ENCODE data around the gene TMEM150B. TPM values are rescaled to one million over a fixed set of nuclear protein-coding genes. Genes with fewer than 3 reads are reported as not detected.
A peak's percentile ranks its signal among the peaks of the same experiment; 100 is the strongest.

The TMEM150B gene
- total and polyA plus RNA-seq, 2 donors (not counting 3 experiments of a cell fraction or from before 2014, with no cell fraction given) = not detected

GRCh38 chr19:55302318-55302703, 22.8 kb downstream of the TMEM150B start:
- Histone ChIP-seq H3K9me3 (replicated peaks; ENCODE audit: control insufficient read depth, insufficient read depth, low read length) (no peaks in the 10 kb centered on the region), H3K27me3 (ENCODE audit: control insufficient read depth in 2 of 2, insufficient read depth in 2 of 2, low read length in 2 of 2) (peaks cover 0 to 3% of the 10 kb centered on the region in 2 experiments), H4K20me1 (replicated peaks; ENCODE audit: control insufficient read depth, extremely low read depth, insufficient read depth, low read length) (no peaks in the 10 kb centered on the region), H3K4me2 (ENCODE audit: insufficient read depth, low read length) (peak overlapping the region; percentile 52), H3K27ac (ENCODE audit: insufficient read depth, low read depth, low read length) (no peak overlapping the region), H3K79me2 (ENCODE audit: control insufficient read depth, insufficient read depth, low read length) (no peaks in the 10 kb centered on the region), H3K36me3 (ENCODE audit: control insufficient read depth in 2 of 2, extremely low read depth in 1 of 2, insufficient read depth in 2 of 2, low read length in 2 of 2) (no peaks in the 10 kb centered on the region), H3K9me1 (replicated peaks; ENCODE audit: control insufficient read depth, extremely low read depth, insufficient read depth, low read length) (no peaks in the 10 kb centered on the region), H3K4me1 (ENCODE audit: control insufficient read depth, extremely low read depth, insufficient read depth, low read length) (no peaks in the 10 kb centered on the region), H3K9ac (replicated peaks; ENCODE audit: extremely low read depth, insufficient read depth, low read length) (no peak overlapping the region), H2AFZ (ENCODE audit: low read depth, low read length) (peak overlapping the region; percentile 98), H3K4me3 (replicated peaks in 1 of 3; ENCODE audit: insufficient read depth in 1 of 3, low read depth in 1 of 3, low read length in 3 of 3) (no peak overlapping the region)
- no peak for FAIRE-seq
- CTCF ChIA-PET = interaction anchor here (0.7 to 3.8 kb wide), 24 partner anchors 8 to 202 kb away, joined by 3 to 51 read pairs (median 7); partner anchors contain the start of genes HSPBP1, KMT5C, PPP6R1 and RPL28
- POLR2A ChIA-PET = interaction anchor here (1.3 kb wide), 1 partner anchor 106 kb away, joined by 4 read pairs; the partner anchor contains the start of gene UBE2S
- TF ChIP-seq FOS (IDR thresholded peaks at IDR 0.05; ENCODE audit: borderline replicate concordance, insufficient read depth, low read length) (no peak), MAX (IDR thresholded peaks at IDR 0.05; ENCODE audit: insufficient read depth, insufficient read length) (no peak), EZH2 (IDR thresholded peaks at IDR 0.05; ENCODE audit: borderline replicate concordance, low read depth, low read length, severe bottlenecking) (no peak), MYC (IDR thresholded peaks at IDR 0.05; ENCODE audit: low read depth, low read length) (no peak), JUN (IDR thresholded peaks at IDR 0.05; ENCODE audit: borderline replicate concordance, insufficient read depth, insufficient read length, low read depth) (no peak), POLR2A (IDR thresholded peaks at IDR 0.05; ENCODE audit: low read depth, low read length) (no peak), CTCF (IDR thresholded peaks at IDR 0.05; ENCODE audit: extremely low read depth in 1 of 2, insufficient read depth in 1 of 2, low read depth in 1 of 2, low read length in 2 of 2) (no peak), GATA2 (IDR thresholded peaks at IDR 0.05; ENCODE audit: insufficient read depth, insufficient read length, low read depth, low read length) (no peak), POLR2AphosphoS5 (IDR thresholded peaks at IDR 0.05; ENCODE audit: insufficient read depth, low read depth, low read length) (no peak)
- BruUV-seq (replicated peaks) = no TSS peak
- intact Hi-C loops (cut with micrococcal nuclease) (loop anchor here (1.0 to 5.0 kb wide), 3 partner anchors 83 to 160 kb away; partner anchors contain the start of gene RPL28), dilution Hi-C loops (cut with MboI; ENCODE audit: extremely low pct_ligation_motif_present, low sequenced_read_pairs) (no loop called here)
- DNase-seq (ENCODE audit: low read depth, low spot score) = no peak
